ENCODE data around the gene AATK. TPM values are rescaled to one million over a fixed set of nuclear protein-coding genes. Genes with fewer than 3 reads are reported as not detected.

Gene AATK
- total and polyA plus RNA-seq, 4 donors = 2.9 to 15.1 (median 9.1) TPM

- H3K36me3 ChIP-seq (ENCODE audit: control insufficient read depth in 1 of 2, insufficient read depth in 2 of 2, low read length in 1 of 2) = no peaks in the 10 kb centered on the region
- DNase-seq = no peak
- intact Hi-C loops (cut with DNase I) = no loop called here
- 74 to 76% methylated on average over 9 of the region's 9 CpGs for WGBS, 2 donors
- no peaks in the 10 kb centered on the region for H3K27me3 ChIP-seq (ENCODE audit: control insufficient read depth in 1 of 2, insufficient read depth in 2 of 2, low read length in 1 of 2)
- H3K27ac ChIP-seq (ENCODE audit: low read depth in 1 of 2, low read length in 2 of 2) = no peak overlapping the region
- H3K4me1 ChIP-seq (ENCODE audit: control insufficient read depth in 1 of 2, insufficient read depth in 2 of 2, low read length in 2 of 2) = no peaks in the 10 kb centered on the region
- no peak for ATAC-seq (ENCODE audit: low FRiP score)
- H3K9me3 ChIP-seq (ENCODE audit: control insufficient read depth, low read length) = no peaks in the 10 kb centered on the region
- H3K4me3 ChIP-seq (ENCODE audit: low read length in 2 of 2) = no peak overlapping the region
Observed at GRCh38 chr17:81179220-81179619, 13.2 kb upstream of the AATK start.

DNA sequence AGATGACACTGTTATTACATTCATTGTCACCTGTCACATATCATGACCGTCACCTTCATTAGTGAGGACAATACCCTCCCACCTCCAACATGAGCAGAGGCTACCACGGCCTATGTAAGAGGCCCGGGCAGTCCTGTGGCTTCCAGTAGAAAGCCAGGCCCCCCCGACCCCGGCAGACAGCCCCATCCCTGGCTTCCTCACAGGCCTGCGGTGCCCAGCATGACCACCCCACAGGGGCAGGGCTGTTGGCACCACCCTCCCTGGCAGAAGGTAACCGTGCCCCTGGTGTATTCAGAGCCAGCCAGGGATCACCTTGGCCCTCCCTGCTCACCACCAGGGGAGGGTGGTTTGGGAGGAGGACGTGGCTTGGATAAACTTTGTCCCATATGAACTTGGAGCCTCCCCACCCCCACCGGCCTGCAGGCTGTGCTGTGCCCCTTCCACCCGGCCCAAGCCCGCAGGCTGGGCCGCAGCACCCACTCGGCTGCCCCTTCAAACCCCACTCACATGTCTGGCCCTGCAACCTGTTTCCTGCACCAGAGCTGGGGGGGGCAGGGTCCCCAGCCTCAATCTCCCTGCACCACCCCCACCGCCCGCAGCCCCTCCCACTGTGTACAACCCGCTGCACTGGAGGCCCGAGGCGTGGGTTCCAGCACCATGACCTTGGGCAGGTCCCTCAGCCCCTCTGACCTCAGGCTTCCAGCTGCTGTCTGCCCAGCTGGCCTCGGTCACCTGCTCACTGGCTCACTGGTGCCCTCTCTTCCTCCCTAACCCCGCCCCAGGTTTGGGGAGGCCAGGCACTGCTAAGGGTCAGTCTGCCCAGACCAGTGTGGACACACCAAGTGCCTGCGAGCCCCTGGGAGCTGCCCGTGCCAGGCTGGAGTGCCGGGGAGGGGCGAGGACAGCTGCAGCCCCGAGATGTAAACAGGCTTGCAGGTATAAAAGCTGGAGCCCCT is 12.4 kb upstream of the AATK start:
- intact Hi-C loops (cut with DNase I) = no loop called here
- WGBS, 2 donors = 93 to 95% methylated on average over 25 of the region's 25 CpGs
- no peaks in the 10 kb centered on the region for H3K4me1 ChIP-seq (ENCODE audit: control insufficient read depth in 1 of 2, insufficient read depth in 2 of 2, low read length in 2 of 2)
- DNase-seq = no peak
- ATAC-seq (ENCODE audit: low FRiP score) = no peak
- no peak overlapping the region for H3K27ac ChIP-seq (ENCODE audit: low read depth in 1 of 2, low read length in 2 of 2)
- no peak overlapping the region for H3K4me3 ChIP-seq (ENCODE audit: low read length in 2 of 2)
- H3K27me3 ChIP-seq (ENCODE audit: control insufficient read depth in 1 of 2, insufficient read depth in 2 of 2, low read length in 1 of 2) = no peaks in the 10 kb centered on the region
- no peaks in the 10 kb centered on the region for H3K36me3 ChIP-seq (ENCODE audit: control insufficient read depth in 1 of 2, insufficient read depth in 2 of 2, low read length in 1 of 2)
- H3K9me3 ChIP-seq (ENCODE audit: control insufficient read depth, low read length) = no peaks in the 10 kb centered on the region

DNA sequence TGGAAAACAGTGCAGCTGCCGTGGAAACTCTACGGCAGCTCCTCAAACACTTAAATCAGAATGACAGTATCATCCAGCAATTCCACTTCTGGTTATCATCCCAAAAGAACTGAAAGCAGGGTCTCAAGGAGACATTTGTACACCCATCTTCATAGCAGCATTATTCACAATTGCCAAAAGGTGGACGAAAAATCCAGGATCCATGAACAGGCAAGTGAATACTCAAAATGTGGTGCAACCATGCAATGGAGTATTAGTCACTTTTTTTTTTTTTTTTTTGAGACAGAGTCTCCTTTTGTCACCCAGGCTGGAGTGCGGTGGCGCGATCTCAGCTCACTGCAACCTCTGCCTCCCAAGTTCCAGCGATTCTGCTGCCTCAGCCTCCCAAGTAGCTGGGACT is 10.6 kb upstream of the AATK start:
- Histone ChIP-seq H3K27ac (ENCODE audit: low read depth in 1 of 2, low read length in 2 of 2) (no peak overlapping the region), H3K27me3 (ENCODE audit: control insufficient read depth in 1 of 2, insufficient read depth in 2 of 2, low read length in 1 of 2) (no peaks in the 10 kb centered on the region), H3K9me3 (ENCODE audit: control insufficient read depth, low read length) (no peaks in the 10 kb centered on the region), H3K36me3 (ENCODE audit: control insufficient read depth in 1 of 2, insufficient read depth in 2 of 2, low read length in 1 of 2) (no peaks in the 10 kb centered on the region), H3K4me3 (ENCODE audit: low read length in 2 of 2) (no peak overlapping the region), H3K4me1 (ENCODE audit: control insufficient read depth in 1 of 2, insufficient read depth in 2 of 2, low read length in 2 of 2) (no peaks in the 10 kb centered on the region)
- ATAC-seq (ENCODE audit: low FRiP score) (no peak), DNase-seq (no peak)
- WGBS, 2 donors = 91 to 93% methylated on average over 7 of the region's 7 CpGs
- intact Hi-C loops (cut with DNase I) = no loop called here

DNA sequence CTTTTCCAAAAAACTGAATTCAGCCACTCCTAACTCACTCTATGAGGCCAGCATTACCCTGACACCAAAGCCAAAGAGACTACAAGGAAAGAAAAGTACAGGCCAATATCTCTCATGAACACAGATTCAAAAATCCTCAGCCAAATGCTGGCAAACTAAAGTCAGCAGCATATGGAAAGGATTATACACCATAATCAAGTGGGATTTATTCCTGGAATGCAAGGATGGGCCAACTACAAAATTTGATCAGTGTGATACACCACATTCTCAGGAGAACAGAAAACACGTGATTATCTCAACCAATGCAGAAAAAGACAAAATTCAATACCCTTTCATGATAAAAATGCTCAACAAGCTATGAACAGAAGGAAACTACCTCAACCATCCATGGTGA is 7.7 kb upstream of the AATK start:
- no peaks in the 10 kb centered on the region for H3K36me3 ChIP-seq (ENCODE audit: control insufficient read depth in 1 of 2, insufficient read depth in 2 of 2, low read length in 1 of 2)
- intact Hi-C loops (cut with DNase I) = no loop called here
- 92 to 97% methylated on average over 1 of the region's 1 CpG for WGBS, 2 donors
- H3K9me3 ChIP-seq (ENCODE audit: control insufficient read depth, low read length) = no peaks in the 10 kb centered on the region
- H3K4me3 ChIP-seq (ENCODE audit: low read length in 2 of 2) = no peak overlapping the region
- no peak for ATAC-seq (ENCODE audit: low FRiP score)
- no peaks in the 10 kb centered on the region for H3K4me1 ChIP-seq (ENCODE audit: control insufficient read depth in 1 of 2, insufficient read depth in 2 of 2, low read length in 2 of 2)
- H3K27ac ChIP-seq (ENCODE audit: low read depth in 1 of 2, low read length in 2 of 2) = no peak overlapping the region
- H3K27me3 ChIP-seq (ENCODE audit: control insufficient read depth in 1 of 2, insufficient read depth in 2 of 2, low read length in 1 of 2) = no peaks in the 10 kb centered on the region
- no peak for DNase-seq

DNA sequence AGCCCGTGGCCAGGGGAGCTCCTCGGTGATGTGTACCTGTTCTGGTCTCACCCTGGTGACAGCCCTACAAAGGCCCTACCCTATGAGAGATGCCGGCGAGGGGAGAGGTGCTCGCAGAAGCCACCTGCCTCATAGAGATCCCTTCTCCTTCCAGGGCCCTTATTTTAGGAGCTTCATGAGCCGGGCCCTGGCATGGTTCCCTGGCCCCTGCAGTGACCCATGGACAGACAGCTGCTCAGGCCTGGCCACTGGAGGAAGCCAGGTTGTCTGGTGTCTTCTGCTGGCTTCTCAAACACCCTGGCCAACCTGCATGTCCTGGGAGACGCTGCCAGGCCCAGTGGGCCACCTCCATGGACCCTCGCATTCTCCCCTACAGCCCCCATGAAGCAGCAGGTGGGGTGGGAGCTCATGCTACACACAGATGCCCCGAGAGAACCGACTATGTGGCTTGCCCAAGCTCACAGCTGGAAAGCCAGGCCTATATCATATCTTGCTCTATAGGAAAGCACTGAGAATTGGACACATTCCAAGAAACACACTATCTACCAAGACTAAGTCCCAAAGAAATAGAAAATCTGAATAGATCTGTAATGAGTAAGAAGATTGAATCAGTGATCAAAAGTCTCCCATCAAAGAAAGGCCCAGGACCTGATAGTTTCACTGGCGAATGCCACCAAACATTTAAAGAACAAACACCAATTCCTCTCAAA is 7.2 kb upstream of the AATK start:
- Histone ChIP-seq H3K27ac (ENCODE audit: low read depth in 1 of 2, low read length in 2 of 2) (no peak overlapping the region), H3K4me1 (ENCODE audit: control insufficient read depth in 1 of 2, insufficient read depth in 2 of 2, low read length in 2 of 2) (no peaks in the 10 kb centered on the region), H3K36me3 (ENCODE audit: control insufficient read depth in 1 of 2, insufficient read depth in 2 of 2, low read length in 1 of 2) (no peaks in the 10 kb centered on the region), H3K9me3 (ENCODE audit: control insufficient read depth, low read length) (no peaks in the 10 kb centered on the region), H3K4me3 (ENCODE audit: low read length in 2 of 2) (no peak overlapping the region), H3K27me3 (ENCODE audit: control insufficient read depth in 1 of 2, insufficient read depth in 2 of 2, low read length in 1 of 2) (no peaks in the 10 kb centered on the region)
- ATAC-seq (ENCODE audit: low FRiP score) (no peak), DNase-seq (no peak)
- WGBS, 2 donors = 79 to 82% methylated on average over 11 of the region's 11 CpGs
- intact Hi-C loops (cut with DNase I) = no loop called here

GRCh38 chr17:81171941-81172340 is 5.9 kb upstream of the AATK start:
- no peak for DNase-seq
- Histone ChIP-seq H3K36me3 (ENCODE audit: control insufficient read depth in 1 of 2, insufficient read depth in 2 of 2, low read length in 1 of 2) (no peaks in the 10 kb centered on the region), H3K27me3 (ENCODE audit: control insufficient read depth in 1 of 2, insufficient read depth in 2 of 2, low read length in 1 of 2) (no peaks in the 10 kb centered on the region), H3K4me1 (ENCODE audit: control insufficient read depth in 1 of 2, insufficient read depth in 2 of 2, low read length in 2 of 2) (no peaks in the 10 kb centered on the region), H3K27ac (ENCODE audit: low read depth in 1 of 2, low read length in 2 of 2) (no peak overlapping the region), H3K4me3 (ENCODE audit: low read length in 2 of 2) (no peak overlapping the region), H3K9me3 (ENCODE audit: control insufficient read depth, low read length) (no peaks in the 10 kb centered on the region)
- WGBS, 2 donors = 83 to 87% methylated on average over 8 of the region's 8 CpGs
- intact Hi-C loops (cut with DNase I) = no loop called here
- no peak for ATAC-seq (ENCODE audit: low FRiP score)

- intact Hi-C loops (cut with DNase I) = no loop called here
- Histone ChIP-seq H3K27me3 (ENCODE audit: control insufficient read depth in 1 of 2, insufficient read depth in 2 of 2, low read length in 1 of 2) (no peaks in the 10 kb centered on the region), H3K9me3 (ENCODE audit: control insufficient read depth, low read length) (no peaks in the 10 kb centered on the region), H3K36me3 (ENCODE audit: control insufficient read depth in 1 of 2, insufficient read depth in 2 of 2, low read length in 1 of 2) (no peaks in the 10 kb centered on the region), H3K4me1 (ENCODE audit: control insufficient read depth in 1 of 2, insufficient read depth in 2 of 2, low read length in 2 of 2) (no peaks in the 10 kb centered on the region), H3K4me3 (ENCODE audit: low read length in 2 of 2) (no peak overlapping the region), H3K27ac (ENCODE audit: low read depth in 1 of 2, low read length in 2 of 2) (no peak overlapping the region)
- ATAC-seq (ENCODE audit: low FRiP score) (no peak), DNase-seq (no peak)
- 81 to 86% methylated on average over 15 of the region's 15 CpGs for WGBS, 2 donors
Observed at GRCh38 chr17:81170727-81171494, 4.9 kb upstream of the AATK start.

- no peak overlapping the region for H3K4me3 ChIP-seq (ENCODE audit: low read length in 2 of 2)
- no peak overlapping the region for H3K27ac ChIP-seq (ENCODE audit: low read depth in 1 of 2, low read length in 2 of 2)
- 74 to 93% methylated on average over 3 of the region's 3 CpGs for WGBS, 2 donors
- no peaks in the 10 kb centered on the region for H3K9me3 ChIP-seq (ENCODE audit: control insufficient read depth, low read length)
- no peaks in the 10 kb centered on the region for H3K4me1 ChIP-seq (ENCODE audit: control insufficient read depth in 1 of 2, insufficient read depth in 2 of 2, low read length in 2 of 2)
- H3K36me3 ChIP-seq (ENCODE audit: control insufficient read depth in 1 of 2, insufficient read depth in 2 of 2, low read length in 1 of 2) = no peaks in the 10 kb centered on the region
- DNase-seq (no peak), ATAC-seq (ENCODE audit: low FRiP score) (no peak)
- intact Hi-C loops (cut with DNase I) = no loop called here
- no peaks in the 10 kb centered on the region for H3K27me3 ChIP-seq (ENCODE audit: control insufficient read depth in 1 of 2, insufficient read depth in 2 of 2, low read length in 1 of 2)
Observed at GRCh38 chr17:81169870-81170309, 3.9 kb upstream of the AATK start.

All from aorta (tissue), 5 donors.